ENCODE results near the gene SPECC1L.

SPECC1L gene

DNA sequence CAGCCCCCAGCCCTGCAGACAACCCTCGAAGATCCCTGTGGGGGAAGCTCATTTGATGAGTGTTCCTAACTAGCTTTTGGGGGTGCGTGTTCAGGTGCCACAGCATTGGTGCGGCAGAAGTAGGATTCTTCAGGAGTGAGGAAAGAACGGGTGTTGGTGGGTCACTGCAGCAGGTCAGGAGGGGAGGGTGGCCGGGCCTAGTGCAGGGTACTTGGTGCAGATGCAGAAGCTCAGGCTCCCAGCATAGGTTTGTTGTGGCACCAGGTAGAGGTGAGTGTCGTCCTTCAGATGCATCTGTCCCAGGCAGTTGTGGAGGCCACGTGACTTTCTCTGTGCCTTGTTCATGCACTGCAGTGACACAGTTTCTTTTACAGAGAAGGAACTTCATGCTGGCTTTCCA, 141.6 kb downstream of the SPECC1L start:
- H3K36me3 ChIP-seq (ENCODE audit: insufficient read depth, low read length): peaks cover 72% of the 10 kb centered on the region

DNA sequence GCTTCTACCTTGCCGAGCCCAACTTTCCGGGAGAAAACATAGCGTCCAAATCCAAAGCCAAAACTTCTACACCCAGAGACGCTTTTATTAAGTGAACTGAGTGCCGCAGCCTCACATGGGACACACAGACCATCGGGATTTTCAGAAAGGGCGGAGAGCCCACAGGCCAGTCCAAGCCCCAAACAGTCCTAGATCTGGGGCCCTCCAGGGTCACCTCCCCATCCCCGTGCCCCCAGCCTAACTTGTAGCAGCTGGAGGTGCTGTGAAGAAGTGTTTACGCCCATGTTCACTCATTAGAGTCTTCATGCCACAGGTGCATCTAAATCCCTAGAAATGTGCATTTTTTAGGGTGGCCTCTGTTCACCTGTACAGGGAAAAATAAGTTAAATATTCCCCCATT, 142.6 kb downstream of the SPECC1L start:
- H3K27me3 ChIP-seq (ENCODE audit: insufficient read depth, low read length, poor library complexity): no peaks in the 10 kb centered on the region
- no peak overlapping the region for H3K9ac ChIP-seq (ENCODE audit: low read depth, low read length)
- H3K27ac ChIP-seq (ENCODE audit: low read length): no peak overlapping the region
- DNase-seq: no peak
- peaks cover 69% of the 10 kb centered on the region for H3K36me3 ChIP-seq (ENCODE audit: insufficient read depth, low read length)
- H2AFZ ChIP-seq (ENCODE audit: low read depth, low read length): no peak overlapping the region
- no peaks in the 10 kb centered on the region for H3K4me1 ChIP-seq (ENCODE audit: insufficient read depth, low read length)
- TF ChIP-seq EZH2 (IDR thresholded peaks at IDR 0.05; ENCODE audit: borderline replicate concordance, low read depth, low read length, severe bottlenecking): no peak
- TF ChIP-seq, protein P1, sequence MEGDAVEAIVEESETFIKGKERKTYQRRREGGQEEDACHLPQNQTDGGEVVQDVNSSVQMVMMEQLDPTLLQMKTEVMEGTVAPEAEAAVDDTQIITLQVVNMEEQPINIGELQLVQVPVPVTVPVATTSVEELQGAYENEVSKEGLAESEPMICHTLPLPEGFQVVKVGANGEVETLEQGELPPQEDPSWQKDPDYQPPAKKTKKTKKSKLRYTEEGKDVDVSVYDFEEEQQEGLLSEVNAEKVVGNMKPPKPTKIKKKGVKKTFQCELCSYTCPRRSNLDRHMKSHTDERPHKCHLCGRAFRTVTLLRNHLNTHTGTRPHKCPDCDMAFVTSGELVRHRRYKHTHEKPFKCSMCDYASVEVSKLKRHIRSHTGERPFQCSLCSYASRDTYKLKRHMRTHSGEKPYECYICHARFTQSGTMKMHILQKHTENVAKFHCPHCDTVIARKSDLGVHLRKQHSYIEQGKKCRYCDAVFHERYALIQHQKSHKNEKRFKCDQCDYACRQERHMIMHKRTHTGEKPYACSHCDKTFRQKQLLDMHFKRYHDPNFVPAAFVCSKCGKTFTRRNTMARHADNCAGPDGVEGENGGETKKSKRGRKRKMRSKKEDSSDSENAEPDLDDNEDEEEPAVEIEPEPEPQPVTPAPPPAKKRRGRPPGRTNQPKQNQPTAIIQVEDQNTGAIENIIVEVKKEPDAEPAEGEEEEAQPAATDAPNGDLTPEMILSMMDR (IDR thresholded peaks at IDR 0.05; ENCODE audit: borderline replicate concordance, extremely low read depth, low read length, poor library complexity, severe bottlenecking): no peak
- no peaks in the 10 kb centered on the region for H3K9me3 ChIP-seq (ENCODE audit: insufficient read depth, low read length, severe bottlenecking)
- H3K4me3 ChIP-seq (ENCODE audit: low read depth in 1 of 2, low read length in 2 of 2): no peak overlapping the region
- no peaks in the 10 kb centered on the region for H3K79me2 ChIP-seq (ENCODE audit: insufficient read depth, low read length)
- H4K20me1 ChIP-seq (ENCODE audit: insufficient read depth, low read length): peaks cover 9% of the 10 kb centered on the region; the same call in 1 of the 2 replicates
- H3K4me2 ChIP-seq (ENCODE audit: insufficient read depth, low read length): no peak overlapping the region
- no peak for ATAC-seq (ENCODE audit: insufficient read depth, low read depth)

More for the DNA sequence above, 141.6 kb downstream of the SPECC1L start:
- Histone ChIP-seq H2AFZ (ENCODE audit: low read depth, low read length) (no peak overlapping the region), H4K20me1 (ENCODE audit: insufficient read depth, low read length) (peaks cover 9% of the 10 kb centered on the region; the same call in 1 of the 2 replicates), H3K79me2 (ENCODE audit: insufficient read depth, low read length) (no peaks in the 10 kb centered on the region), H3K27me3 (ENCODE audit: insufficient read depth, low read length, poor library complexity) (no peaks in the 10 kb centered on the region), H3K4me2 (ENCODE audit: insufficient read depth, low read length) (no peak overlapping the region), H3K9me3 (ENCODE audit: insufficient read depth, low read length, severe bottlenecking) (no peaks in the 10 kb centered on the region), H3K27ac (ENCODE audit: low read length) (no peak overlapping the region), H3K9ac (ENCODE audit: low read depth, low read length) (no peak overlapping the region), H3K4me3 (ENCODE audit: low read depth in 1 of 2, low read length in 2 of 2) (no peak overlapping the region), H3K4me1 (ENCODE audit: insufficient read depth, low read length) (no peaks in the 10 kb centered on the region)
- DNase-seq (no peak), ATAC-seq (ENCODE audit: insufficient read depth, low read depth) (no peak)
- TF ChIP-seq EZH2 (IDR thresholded peaks at IDR 0.05; ENCODE audit: borderline replicate concordance, low read depth, low read length, severe bottlenecking): no peak
- TF ChIP-seq, protein P1 (IDR thresholded peaks at IDR 0.05; ENCODE audit: borderline replicate concordance, extremely low read depth, low read length, poor library complexity, severe bottlenecking): no peak

DNA sequence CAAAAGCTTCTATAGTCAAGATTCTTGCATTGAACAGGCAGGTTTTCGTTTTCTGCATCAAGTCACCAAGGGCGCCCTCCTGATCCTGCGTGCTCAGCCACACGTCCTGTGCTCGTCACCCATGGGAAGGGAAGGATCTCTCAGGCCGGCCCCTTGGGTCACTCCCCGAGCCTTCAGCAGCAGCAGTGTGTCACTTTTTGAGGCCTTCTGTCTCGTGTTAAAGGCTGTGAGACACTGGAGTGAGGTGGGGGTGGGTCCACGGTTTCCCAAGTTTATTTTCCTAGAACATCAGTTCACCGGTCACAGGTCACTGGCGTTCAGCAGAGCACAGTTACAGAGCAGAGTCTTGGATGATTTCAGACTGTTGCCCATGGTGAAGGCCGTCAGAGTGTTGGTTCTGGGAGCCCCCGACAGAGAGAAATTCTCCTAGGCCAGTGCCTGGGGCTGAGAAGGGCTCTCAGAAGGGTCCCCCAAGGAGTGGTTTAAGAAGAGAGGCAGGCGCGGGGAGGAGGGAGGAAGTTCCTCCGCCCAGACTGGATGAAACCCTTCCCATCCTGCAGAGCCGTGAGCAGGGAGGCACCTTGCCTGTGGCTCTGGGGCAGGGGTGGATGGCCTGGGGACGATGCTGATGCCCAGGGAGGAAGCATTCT, 143.2 kb downstream of the SPECC1L start:
- H3K79me2 ChIP-seq (ENCODE audit: insufficient read depth, low read length): no peaks in the 10 kb centered on the region
- H3K4me1 ChIP-seq (ENCODE audit: insufficient read depth, low read length): no peaks in the 10 kb centered on the region
- H2AFZ ChIP-seq (ENCODE audit: low read depth, low read length): no peak overlapping the region
- no peaks in the 10 kb centered on the region for H3K9me3 ChIP-seq (ENCODE audit: insufficient read depth, low read length, severe bottlenecking)
- no peak for ATAC-seq (ENCODE audit: insufficient read depth, low read depth)
- TF ChIP-seq EZH2 (IDR thresholded peaks at IDR 0.05; ENCODE audit: borderline replicate concordance, low read depth, low read length, severe bottlenecking): no peak
- TF ChIP-seq, protein P1 (IDR thresholded peaks at IDR 0.05; ENCODE audit: borderline replicate concordance, extremely low read depth, low read length, poor library complexity, severe bottlenecking): no peak
- H3K27me3 ChIP-seq (ENCODE audit: insufficient read depth, low read length, poor library complexity): no peaks in the 10 kb centered on the region
- 0 out of 2 replicates have a peak, but pooled peaks cover 4% of the 10 kb centered on the region for H4K20me1 ChIP-seq (ENCODE audit: insufficient read depth, low read length)
- no peak overlapping the region for H3K4me3 ChIP-seq (ENCODE audit: low read depth in 1 of 2, low read length in 2 of 2)
- peaks cover 64% of the 10 kb centered on the region for H3K36me3 ChIP-seq (ENCODE audit: insufficient read depth, low read length)
- no peak for DNase-seq
- no peak overlapping the region for H3K9ac ChIP-seq (ENCODE audit: low read depth, low read length)
- H3K4me2 ChIP-seq (ENCODE audit: insufficient read depth, low read length): no peak overlapping the region
- H3K27ac ChIP-seq (ENCODE audit: low read length): no peak overlapping the region
